ENCODE results near the gene EFNA5.

EFNA5 gene

GRCh38 chr5:107389130-107389774 is 281.5 kb downstream of the EFNA5 start:
- no peak for TF ChIP-seq SPI1 (IDR thresholded peaks at IDR 0.05; ENCODE audit: low read depth, low read length)
- no peak for TF ChIP-seq PAX5 (IDR thresholded peaks at IDR 0.05; ENCODE audit: insufficient read depth, low read length, severe bottlenecking)
- peak; percentile 80 for TF ChIP-seq POU2F2 (IDR thresholded peaks at IDR 0.05; ENCODE audit: low read depth, low read length)
- TF ChIP-seq POLR2A (IDR thresholded peaks at IDR 0.05; ENCODE audit: low read depth, low read length) = no peak
- no peak for TF ChIP-seq POLR2AphosphoS5 (IDR thresholded peaks at IDR 0.05; ENCODE audit: low read depth, low read length)
- no peak for TF ChIP-seq TAF1 (IDR thresholded peaks at IDR 0.05; ENCODE audit: low read depth, low read length)
- FAIRE-seq (peak; percentile 98), DNase-seq (ENCODE audit: insufficient read length, low spot score) (no peak)

DNA sequence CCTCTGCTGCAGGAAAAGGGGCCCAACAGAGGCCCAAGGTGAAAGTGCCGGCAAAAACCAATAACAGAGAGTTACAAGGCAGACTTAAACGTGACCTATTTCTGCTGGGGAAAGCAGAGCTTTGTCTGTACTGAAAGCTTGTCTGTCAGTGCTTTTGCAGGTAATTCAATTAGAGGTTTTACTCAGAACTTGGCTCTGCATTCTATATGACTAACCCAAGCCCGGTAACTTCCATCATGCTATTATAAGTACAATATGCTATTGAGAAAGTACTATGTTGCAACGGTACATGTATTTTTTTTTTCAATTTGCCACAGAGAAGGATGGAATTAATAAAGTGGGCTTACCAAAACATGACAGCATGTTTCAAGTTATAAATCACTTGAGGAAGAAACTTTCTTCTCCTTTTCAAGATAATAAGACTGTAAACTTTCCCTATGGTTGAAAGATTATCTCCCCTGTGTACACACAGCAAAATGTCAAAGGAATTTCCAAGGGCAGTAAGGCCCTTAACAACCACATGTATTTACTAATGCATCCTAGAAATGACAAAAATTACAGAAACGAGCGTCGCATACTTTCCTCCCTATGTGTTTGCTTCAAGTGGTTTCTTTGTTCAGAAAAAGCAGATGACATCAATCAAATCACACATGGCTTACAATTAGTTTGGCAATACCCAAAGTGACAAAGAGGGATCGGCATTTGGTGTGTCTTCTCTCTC is 282.4 kb downstream of the EFNA5 start:
- no peak for TF ChIP-seq POU2F2 (IDR thresholded peaks at IDR 0.05; ENCODE audit: low read depth, low read length)
- TF ChIP-seq POLR2A (IDR thresholded peaks at IDR 0.05; ENCODE audit: low read depth, low read length) = no peak
- DNase-seq (ENCODE audit: insufficient read length, low spot score) (no peak), FAIRE-seq (peak; percentile 16)

DNA sequence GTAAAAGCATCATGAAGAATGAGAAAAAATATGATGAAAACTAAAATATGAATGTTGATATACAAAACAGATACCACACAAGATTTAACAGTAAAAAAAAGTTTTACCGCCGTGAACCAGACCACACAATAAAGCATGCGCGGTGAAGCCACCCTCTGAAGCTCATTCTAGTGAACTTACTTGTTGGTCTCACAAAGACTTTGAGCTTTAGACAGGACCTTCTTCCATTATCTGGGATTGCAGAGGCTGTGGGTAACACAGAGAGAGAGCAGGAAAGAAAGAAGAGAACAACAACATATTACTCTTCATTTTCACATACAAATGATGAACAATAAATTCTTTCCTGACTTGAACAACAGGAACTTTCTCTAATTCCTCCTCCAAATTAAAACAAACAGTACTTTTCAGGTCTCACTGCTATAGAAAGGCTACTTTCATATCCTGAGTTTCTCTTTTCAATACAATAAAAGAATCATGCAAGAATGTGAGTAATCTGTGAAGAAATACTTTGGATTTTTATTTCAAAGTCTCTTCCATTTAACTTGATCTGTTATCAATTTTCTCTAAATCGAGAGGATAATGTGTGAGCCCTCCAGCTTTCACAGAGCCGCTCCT is 283.1 kb downstream of the EFNA5 start:
- TF ChIP-seq TAF1 (IDR thresholded peaks at IDR 0.05; ENCODE audit: low read depth, low read length) = no peak
- no peak for TF ChIP-seq PAX5 (IDR thresholded peaks at IDR 0.05; ENCODE audit: insufficient read depth, low read length, severe bottlenecking)
- TF ChIP-seq POLR2A (IDR thresholded peaks at IDR 0.05; ENCODE audit: low read depth, low read length) = no peak
- no peak for TF ChIP-seq POU2F2 (IDR thresholded peaks at IDR 0.05; ENCODE audit: low read depth, low read length)
- TF ChIP-seq SPI1 (IDR thresholded peaks at IDR 0.05; ENCODE audit: low read depth, low read length) = no peak
- no peak for TF ChIP-seq POLR2AphosphoS5 (IDR thresholded peaks at IDR 0.05; ENCODE audit: low read depth, low read length)
- DNase-seq (ENCODE audit: insufficient read length, low spot score) (no peak), FAIRE-seq (no peak)

DNA sequence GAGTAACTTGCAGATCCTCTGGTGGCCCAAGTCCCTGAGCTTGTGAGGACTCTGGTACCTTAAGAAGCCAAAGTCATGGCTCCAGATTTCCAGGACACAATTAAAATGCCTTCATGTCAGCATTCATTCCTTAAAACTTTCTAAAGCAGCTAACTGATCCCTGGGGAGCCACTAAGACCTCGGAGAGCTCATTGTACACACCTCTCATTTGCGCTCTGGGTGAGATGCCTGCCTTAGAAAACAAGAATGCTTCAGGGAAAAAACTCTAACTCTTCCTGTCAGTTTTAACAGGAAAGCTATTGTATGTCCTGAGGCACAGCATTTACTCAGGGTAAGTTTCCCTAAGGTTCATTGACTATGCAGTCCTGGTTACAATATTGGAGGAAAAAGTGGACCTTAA is 285.0 kb downstream of the EFNA5 start:
- DNase-seq (ENCODE audit: insufficient read length, low spot score) (no peak), FAIRE-seq (no peak)
- TF ChIP-seq TAF1 (IDR thresholded peaks at IDR 0.05; ENCODE audit: low read depth, low read length) (no peak), POU2F2 (IDR thresholded peaks at IDR 0.05; ENCODE audit: low read depth, low read length) (no peak), POLR2A (IDR thresholded peaks at IDR 0.05; ENCODE audit: low read depth, low read length) (no peak), SPI1 (IDR thresholded peaks at IDR 0.05; ENCODE audit: low read depth, low read length) (no peak), PAX5 (IDR thresholded peaks at IDR 0.05; ENCODE audit: insufficient read depth, low read length, severe bottlenecking) (no peak), POLR2AphosphoS5 (IDR thresholded peaks at IDR 0.05; ENCODE audit: low read depth, low read length) (no peak)

DNA sequence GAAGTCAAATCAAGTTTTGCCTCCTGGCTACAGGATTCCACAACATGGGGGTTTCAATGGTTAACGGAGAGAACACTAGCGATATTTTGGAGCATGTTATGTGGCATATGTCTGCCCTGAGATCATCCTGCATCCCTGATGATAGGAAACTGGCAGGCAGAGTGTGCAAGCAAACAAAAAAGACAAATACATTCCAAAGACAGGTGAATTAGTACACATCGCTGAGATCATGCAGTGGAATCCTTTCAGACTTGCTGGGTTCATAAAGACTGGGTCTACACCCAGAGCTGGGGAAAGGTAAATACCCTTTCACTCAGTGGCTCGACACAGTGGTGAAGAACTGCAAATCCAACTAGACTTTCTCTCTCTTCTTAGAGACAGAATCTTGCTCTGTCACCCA is 286.5 kb downstream of the EFNA5 start:
- no peak for DNase-seq (ENCODE audit: insufficient read length, low spot score)
- TF ChIP-seq POLR2A (IDR thresholded peaks at IDR 0.05; ENCODE audit: low read depth, low read length) (no peak), POLR2AphosphoS5 (IDR thresholded peaks at IDR 0.05; ENCODE audit: low read depth, low read length) (no peak), SPI1 (IDR thresholded peaks at IDR 0.05; ENCODE audit: low read depth, low read length) (no peak), TAF1 (IDR thresholded peaks at IDR 0.05; ENCODE audit: low read depth, low read length) (no peak), PAX5 (IDR thresholded peaks at IDR 0.05; ENCODE audit: insufficient read depth, low read length, severe bottlenecking) (no peak), POU2F2 (IDR thresholded peaks at IDR 0.05; ENCODE audit: low read depth, low read length) (no peak)
- FAIRE-seq = peak; percentile 35

GRCh38 chr5:107383414-107383813 is 287.3 kb downstream of the EFNA5 start:
- FAIRE-seq (no peak), DNase-seq (ENCODE audit: insufficient read length, low spot score) (no peak)
- TF ChIP-seq POLR2A (IDR thresholded peaks at IDR 0.05; ENCODE audit: low read depth, low read length) = no peak

DNA sequence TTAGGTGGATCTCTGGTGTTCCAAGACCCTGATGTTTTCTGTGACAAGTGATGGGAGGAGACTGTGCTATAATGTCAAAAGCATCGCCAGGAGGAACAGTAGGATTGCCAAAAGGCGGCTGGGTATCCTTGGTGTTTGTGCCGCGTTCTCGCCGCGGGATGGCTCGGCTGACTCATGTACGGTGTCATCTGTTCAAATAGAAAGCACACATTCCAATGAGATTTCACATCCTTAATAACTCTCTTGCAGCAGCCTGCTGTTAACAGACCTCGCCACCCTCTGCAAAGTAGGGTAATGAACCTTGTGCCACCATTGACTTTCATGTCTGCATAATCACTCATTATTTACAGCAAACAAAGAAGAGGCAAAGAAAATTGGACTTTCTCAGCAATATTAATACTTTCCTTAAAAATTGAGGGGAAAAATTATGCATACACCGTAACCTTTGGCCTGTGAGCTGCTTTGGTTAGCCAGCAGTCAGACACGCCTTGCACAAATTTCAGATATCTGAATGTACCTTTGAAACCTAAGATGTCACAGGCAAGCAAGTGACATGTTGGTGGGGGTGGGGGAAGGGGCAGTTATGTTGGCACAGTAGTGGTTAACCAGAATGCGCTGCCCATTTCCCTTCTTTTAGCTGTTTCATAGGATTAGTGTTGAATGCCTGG is 289.4 kb downstream of the EFNA5 start:
- DNase-seq (ENCODE audit: insufficient read length, low spot score) (no peak), FAIRE-seq (no peak)
- TF ChIP-seq TAF1 (IDR thresholded peaks at IDR 0.05; ENCODE audit: low read depth, low read length) = no peak
- TF ChIP-seq PAX5 (IDR thresholded peaks at IDR 0.05; ENCODE audit: insufficient read depth, low read length, severe bottlenecking) = no peak
- no peak for TF ChIP-seq POU2F2 (IDR thresholded peaks at IDR 0.05; ENCODE audit: low read depth, low read length)
- TF ChIP-seq SPI1 (IDR thresholded peaks at IDR 0.05; ENCODE audit: low read depth, low read length) = no peak
- TF ChIP-seq POLR2AphosphoS5 (IDR thresholded peaks at IDR 0.05; ENCODE audit: low read depth, low read length) = no peak
- no peak for TF ChIP-seq POLR2A (IDR thresholded peaks at IDR 0.05; ENCODE audit: low read depth, low read length)

DNA sequence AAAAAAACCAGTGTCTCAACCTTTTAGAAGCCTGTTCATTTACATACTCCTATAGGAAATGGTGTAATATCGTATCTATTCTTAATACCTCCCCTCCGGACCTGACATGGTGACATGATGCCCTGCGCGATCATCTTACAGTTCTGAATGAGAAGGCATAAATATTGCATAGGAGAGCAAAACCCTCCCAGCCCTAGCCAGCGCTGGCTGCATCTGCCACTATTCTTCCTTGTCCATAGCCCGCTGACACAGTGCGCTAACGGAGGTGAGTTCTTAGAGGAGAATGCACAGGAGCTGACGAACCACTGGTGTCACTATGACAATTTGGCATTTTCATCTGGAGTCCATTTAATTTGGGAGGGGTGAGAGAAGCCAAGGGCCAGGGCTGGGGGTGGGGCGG is 290.1 kb downstream of the EFNA5 start:
- TF ChIP-seq POU2F2 (IDR thresholded peaks at IDR 0.05; ENCODE audit: low read depth, low read length) (no peak), POLR2AphosphoS5 (IDR thresholded peaks at IDR 0.05; ENCODE audit: low read depth, low read length) (no peak), PAX5 (IDR thresholded peaks at IDR 0.05; ENCODE audit: insufficient read depth, low read length, severe bottlenecking) (no peak)
- DNase-seq (ENCODE audit: insufficient read length, low spot score) = no peak
- no peak for FAIRE-seq

GRCh38 chr5:107378218-107378899 is 292.4 kb downstream of the EFNA5 start:
- DNase-seq (ENCODE audit: insufficient read length, low spot score) (no peak), FAIRE-seq (no peak)
- TF ChIP-seq PAX5 (IDR thresholded peaks at IDR 0.05; ENCODE audit: insufficient read depth, low read length, severe bottlenecking) = no peak
- TF ChIP-seq POU2F2 (IDR thresholded peaks at IDR 0.05; ENCODE audit: low read depth, low read length) = no peak
- TF ChIP-seq POLR2AphosphoS5 (IDR thresholded peaks at IDR 0.05; ENCODE audit: low read depth, low read length) = no peak
- no peak for TF ChIP-seq TAF1 (IDR thresholded peaks at IDR 0.05; ENCODE audit: low read depth, low read length)
- no peak for TF ChIP-seq POLR2A (IDR thresholded peaks at IDR 0.05; ENCODE audit: low read depth, low read length)
- no peak for TF ChIP-seq SPI1 (IDR thresholded peaks at IDR 0.05; ENCODE audit: low read depth, low read length)
